NCI-H82 treated with DMSO at 0.1 percent for 48 hours (cell line): ENCODE data around the gene C11orf68.
"Not testable (repeated sequence)": the region's sequence is repeated elsewhere in the genome, so short reads cannot be mapped to it uniquely, and the experiment has no call there.

Experiments used
- DNase-seq: peaks from one replicate; lab custom pipeline; 2025; ENCODE audit not compliant: unreplicated experiment; lab: John Stamatoyannopoulos, UW

Gene C11orf68

DNA sequence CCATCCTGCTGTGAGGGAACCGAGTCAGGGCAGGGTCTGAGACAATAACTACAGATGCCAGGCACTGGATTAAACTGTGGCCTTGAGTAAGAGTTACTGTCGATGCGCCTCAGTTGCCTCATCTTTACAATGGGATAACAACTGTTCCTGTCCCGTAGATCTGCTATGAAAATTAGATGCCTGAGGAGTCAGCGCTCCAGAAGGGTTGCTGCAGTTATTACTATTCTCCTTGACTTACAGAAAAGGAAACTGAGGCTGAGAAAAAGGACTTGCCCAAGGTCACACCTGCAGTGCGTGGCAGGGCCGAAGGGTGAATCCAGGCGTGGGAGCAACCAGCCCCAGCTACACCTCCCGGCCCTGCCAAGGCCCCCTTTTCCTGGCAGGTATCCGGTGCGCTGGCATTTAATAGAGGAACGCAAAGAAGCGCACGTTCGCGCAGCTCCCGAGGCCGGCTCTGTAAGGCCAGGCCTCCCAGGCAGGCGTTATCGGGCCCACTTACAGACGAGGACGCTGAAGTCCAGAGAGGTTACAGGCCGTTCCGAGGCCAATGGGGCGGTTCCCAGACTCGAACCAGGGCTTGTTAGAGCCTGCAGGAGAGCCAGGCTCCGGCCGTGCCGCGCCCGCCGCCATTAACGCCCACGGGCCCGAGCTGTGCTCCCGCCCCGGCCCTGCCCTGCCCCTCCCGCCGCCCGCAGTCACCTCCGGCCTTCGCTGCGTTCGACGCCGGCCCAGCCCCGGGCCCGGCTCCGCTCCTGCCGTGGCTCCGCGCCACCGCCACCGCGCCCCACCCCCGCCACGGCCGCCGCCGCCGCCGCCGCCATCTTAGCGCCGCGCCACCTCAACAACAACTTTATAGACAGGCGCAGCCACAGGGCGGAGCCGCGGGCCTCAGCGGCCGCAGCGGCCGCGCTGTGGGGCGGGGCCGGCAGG lies at the start of gene C11orf68:
Gene C11orf68 (minus strand): TSS at position 852 of the 930 bp plus-strand sequence. CDS start 31 bp downstream, at position 821.
- no peak for DNase-seq

DNA sequence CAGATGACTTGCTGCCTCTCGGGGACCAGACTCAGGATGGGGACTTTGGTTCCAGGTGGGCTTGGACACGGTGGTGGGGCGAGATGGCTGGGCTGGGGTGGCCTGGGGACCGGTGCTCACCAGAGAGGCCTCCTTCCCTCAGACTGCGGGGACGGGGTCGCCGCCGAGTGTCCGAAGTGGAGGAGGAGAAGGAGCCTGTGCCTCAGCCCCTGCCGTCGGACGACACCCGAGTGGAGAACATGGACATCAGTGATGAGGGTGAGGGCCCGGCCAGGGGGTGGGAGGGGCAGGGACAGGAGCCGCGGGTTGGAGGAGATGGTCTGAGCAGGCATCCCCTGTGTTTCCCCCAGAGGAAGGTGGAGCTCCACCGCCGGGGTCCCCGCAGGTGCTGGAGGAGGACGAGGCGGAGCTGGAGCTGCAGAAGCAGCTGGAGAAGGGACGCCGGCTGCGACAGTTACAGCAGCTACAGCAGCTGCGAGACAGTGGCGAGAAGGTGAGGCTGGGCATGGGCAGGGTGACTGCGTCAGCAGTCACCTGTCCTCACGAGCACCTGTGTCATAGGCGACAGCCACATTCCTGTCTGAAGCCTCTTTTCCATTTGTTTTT lies 48.6 kb upstream of the C11orf68 start:
- no peak for DNase-seq

DNA sequence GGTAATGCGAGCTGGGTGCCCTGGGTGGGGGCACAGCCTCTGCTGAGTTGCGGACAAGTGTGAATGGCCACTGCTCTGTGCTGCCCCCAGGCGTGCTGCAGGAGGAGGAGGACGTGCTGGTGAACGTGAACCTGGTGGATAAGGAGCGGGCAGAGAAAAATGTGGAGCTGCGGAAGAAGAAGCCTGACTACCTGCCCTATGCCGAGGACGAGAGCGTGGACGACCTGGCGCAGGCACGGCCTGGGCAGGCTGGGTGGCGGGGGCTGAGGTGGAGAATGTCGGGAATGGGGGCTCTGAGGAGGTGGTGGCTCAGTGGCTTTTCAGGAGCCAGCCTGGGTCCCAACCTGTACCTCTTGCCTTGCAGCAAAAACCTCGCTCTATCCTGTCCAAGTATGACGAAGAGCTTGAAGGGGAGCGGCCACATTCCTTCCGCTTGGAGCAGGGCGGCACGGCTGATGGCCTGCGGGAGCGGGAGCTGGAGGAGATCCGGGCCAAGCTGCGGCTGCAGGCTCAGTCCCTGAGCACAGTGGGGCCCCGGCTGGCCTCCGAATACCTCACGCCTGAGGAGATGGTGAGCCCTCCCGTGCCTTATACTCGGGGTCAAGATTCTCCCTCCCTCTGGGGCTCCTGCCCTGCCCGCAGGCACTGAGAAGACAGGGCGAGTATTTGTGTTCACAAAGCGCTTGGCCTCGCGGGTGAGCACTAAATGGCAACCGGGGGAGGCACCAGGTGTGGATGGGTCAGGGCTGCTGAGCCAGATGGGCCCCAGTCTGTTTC lies 47.3 kb upstream of the C11orf68 start:
- no peak for DNase-seq

DNA sequence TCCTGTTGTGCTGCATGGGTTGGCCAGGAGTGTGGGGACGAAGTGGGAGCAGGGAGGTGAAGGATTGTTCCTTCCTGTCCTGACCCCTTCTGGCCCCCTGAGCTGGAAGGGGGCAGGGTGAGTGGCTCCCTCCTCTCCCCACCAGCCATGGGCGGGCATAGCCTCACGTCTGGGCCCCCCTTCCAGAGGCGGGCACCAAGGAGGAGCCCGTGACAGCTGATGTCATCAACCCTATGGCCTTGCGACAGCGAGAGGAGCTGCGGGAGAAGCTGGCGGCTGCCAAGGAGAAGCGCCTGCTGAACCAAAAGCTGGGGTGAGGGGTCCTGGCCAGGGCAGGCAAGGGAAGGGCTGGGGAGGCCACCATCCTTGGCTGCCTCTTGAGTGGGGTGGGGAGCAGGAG lies 46.0 kb upstream of the C11orf68 start:
- no peak for DNase-seq

DNA sequence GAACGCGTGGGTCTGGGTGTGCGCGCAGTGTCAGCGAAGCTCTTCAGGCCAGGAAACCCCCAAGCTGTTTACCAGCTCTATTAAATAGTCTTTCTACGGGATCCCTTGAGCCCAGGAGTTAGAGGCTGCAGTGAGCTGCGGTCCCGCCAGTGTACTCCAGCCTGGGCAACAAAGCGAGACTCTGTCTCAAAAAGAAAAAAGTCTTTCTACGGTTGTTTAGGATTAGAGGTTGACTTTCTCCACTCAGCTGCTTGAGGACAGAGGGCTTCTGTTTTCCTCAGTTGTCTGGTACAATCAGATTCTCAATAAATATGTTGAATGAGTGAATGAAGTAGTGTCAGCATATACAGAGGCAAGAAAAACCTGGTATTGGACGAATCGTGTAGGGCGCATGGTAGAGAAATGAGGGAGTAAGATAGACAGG lies 43.3 kb upstream of the C11orf68 start:
- DNase-seq = no peak

DNA sequence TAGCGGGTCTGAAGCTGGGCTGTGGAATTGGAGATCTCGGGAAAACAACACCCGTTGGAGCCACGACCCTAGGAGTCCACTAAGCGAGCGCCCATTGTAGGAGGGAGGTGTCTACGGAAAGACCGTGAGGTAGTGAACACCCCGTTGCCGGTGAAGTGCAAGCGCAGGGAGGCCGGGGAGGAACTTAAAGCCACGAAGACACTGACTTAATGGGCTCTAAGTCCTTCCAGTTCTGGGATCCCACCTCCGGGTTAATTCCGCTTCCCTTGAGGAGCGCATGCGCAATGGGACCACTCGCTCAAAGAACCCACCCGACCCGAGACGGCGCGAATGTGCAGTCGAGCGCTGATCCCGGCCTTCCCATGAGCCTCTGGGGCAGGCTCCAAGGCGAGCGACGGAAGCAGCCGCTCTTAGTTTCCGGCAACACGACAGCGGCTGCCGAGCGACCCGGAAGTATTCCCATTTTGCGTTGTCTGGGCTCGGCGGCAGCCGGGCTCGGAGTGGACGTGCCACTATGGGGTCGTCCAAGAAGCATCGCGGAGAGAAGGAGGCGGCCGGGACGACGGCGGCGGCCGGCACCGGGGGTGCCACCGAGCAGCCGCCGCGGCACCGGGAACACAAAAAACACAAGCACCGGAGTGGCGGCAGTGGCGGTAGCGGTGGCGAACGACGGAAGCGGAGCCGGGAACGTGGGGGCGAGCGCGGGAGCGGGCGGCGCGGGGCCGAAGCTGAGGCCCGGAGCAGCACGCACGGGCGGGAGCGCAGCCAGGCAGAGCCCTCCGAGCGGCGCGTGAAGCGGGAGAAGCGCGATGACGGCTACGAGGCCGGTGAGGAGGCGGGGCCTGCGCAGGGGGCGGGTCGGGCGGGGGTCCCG lies 42.6 kb upstream of the C11orf68 start, which contains the start of gene SART1:
Gene SART1 (plus strand): TSS at position 468 of the 874 bp plus-strand sequence. CDS start 47 bp downstream, at position 515.
- peak; percentile 91 for DNase-seq

DNA sequence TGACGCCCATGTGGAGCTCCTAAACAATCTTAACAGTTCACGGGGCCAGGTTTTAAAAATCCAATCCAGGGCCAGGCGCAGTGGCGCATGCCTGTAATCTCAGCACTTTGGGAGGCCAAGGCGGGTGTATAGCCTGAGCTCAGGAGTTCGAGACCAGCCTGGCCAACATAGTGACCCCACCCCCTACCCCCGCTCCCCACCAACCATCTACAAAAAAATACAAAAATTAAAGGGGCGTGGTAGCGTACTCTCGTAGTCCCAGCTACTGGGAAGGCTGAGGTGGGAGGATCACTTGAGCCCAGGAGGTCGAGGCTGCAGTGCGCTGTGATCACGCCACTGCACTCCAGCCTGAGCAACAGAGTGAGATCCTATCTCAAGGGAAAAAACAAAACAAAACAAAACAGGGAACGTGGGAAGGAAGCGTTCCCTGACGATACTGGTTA lies 42.0 kb upstream of the C11orf68 start:
- no peak for DNase-seq

DNA sequence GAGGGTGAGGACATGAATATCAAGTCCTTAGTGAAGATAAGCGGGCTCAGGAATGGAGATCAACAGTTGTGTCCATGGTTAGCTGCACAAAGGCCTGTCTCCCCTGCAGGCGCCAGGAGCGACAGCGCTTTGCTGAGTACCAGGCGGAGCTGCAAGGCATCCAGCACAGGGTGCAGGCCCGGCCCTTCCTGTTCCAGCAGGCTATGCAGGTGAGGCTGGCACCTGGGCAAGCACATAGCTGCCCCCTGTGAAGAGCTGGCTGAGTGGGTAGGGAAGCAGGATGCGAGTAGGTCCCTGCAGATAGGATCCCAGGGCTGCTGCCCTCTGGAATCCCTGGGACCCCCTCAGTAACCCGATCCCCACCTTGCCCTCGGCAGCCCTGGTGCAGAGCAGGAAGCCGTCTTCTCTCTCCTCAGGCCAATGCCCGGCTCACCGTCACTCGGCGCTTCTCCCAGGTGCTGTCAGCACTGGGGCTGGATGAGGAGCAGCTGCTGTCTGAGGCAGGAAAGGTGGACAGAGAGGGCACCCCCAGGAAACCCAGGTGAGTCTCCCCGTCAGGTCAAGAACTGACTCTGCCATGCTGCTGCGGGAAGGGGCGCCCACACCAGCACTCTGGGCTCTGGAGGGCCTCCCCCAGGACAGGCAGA lies 40.0 kb upstream of the C11orf68 start:
- no peak for DNase-seq

DNA sequence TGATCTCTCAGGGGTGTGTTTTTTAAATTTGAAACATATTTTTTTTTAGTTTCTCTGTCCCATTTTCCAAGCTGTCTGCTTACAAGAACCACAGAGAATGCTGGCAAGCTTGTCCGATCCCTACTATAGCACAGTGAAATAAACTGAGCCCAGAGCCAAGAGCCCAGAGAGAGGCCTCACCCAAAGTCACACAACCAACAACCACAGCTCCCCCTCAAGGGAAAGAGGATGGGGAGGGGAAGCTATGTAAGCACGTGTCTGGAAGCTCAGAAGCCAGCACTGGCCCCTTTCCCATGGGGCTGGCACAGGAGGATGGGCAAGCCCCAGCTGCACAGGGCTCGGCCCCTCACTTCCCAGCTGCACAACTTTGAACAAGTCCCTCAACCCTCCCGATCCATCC lies 39.4 kb upstream of the C11orf68 start:
- no peak for DNase-seq

DNA sequence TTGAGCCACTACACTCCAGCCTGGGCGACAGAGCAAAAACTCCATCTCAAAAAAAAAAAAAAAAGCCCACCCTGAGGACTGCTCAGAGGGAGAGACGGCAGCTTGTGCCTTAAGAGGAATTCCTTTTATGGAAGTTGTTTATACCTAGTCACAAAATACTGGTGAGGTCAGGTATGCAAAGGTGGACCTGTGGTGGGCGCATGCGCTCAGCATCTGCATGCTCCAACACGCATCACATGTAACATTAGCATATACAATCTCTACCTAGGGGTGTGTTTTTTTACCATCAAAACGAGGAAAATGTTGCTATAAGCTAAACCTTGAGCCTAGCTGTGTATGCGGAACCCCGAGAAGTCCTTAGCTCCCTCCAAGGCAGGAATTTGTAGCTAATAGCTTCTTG lies 35.9 kb upstream of the C11orf68 start:
- no peak for DNase-seq

DNA sequence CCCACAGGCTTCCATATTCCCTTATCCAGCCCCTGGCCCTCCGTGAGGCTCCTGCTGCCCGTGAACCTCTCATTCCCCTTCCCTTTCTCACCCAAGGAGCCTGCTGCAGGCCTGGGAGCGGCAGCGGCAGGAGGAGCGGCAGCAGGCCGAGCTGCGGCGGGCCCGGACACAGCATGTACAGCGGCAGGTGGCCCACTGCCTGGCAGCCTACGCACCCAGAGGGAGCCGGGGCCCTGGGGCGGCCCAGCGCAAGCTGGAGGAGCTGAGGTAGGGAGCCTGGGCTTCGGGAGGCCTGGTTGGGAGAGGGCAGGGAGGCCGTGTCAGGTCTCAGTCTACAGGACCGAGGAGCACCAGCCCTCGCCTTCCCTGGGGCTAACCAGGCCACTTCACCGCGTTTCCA lies 34.6 kb upstream of the C11orf68 start:
- DNase-seq = no peak

DNA sequence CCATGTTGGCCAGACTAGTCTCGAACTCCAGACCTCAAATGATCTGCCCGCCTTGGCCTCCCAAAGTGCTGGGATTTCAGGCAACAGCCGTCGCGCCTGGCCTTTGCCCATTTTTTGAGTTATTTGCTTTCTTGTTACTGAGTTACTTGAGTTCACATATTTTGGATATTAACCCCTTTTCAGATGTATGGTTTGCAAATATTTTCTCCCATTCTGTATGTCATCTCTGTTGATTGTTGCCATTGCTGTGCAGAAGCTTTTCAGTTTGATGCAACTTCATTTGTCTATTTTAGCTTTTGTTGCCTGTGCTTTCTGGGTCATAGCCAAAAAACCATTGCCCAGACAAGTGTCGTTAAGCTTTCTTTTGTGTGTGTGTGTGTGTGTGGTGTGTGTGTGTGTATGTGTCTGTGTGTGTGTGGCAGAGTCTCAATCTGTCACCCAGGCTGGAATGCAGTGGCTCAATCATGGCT lies 33.2 kb upstream of the C11orf68 start:
- DNase-seq = no peak

DNA sequence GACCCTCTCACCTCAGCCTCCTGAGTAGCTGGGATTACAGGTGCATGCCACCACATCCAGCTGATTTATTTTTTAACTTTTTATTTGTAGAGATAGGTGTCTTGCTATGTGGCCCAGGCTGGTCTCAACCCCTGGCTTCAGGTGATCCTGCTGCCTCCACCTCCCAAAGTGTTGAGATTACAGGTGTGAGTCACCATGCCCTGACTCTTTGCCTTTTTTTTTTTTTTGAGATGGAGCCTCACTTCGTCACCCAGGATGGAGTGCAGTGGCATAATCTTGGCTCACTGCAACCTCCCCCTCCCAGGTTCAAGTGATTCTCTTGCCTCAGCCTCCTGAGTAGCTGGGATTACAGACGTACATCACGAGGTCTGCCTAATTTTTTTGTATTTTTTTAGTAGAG lies 32.8 kb upstream of the C11orf68 start:
- DNase-seq = not testable (repeated sequence)

DNA sequence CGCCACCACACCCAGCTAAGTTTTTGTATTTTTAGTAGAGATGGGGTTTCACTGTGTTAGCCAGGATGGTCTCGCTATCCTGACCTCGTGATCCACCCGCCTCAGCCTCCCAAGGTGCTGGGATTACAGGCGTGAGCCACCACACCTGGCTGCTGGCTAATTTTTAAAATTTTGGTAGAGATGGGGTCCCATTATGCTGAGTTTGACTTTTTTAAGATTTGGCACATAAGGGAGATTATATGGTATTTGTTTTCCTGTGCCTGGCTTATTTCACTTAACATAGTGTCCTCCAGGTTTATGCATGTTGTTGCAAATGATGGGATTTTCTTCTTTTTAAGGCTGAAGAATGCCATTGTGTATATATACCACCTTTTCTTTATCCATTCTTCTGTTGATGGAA lies 31.8 kb upstream of the C11orf68 start:
- DNase-seq = not testable (repeated sequence)

DNA sequence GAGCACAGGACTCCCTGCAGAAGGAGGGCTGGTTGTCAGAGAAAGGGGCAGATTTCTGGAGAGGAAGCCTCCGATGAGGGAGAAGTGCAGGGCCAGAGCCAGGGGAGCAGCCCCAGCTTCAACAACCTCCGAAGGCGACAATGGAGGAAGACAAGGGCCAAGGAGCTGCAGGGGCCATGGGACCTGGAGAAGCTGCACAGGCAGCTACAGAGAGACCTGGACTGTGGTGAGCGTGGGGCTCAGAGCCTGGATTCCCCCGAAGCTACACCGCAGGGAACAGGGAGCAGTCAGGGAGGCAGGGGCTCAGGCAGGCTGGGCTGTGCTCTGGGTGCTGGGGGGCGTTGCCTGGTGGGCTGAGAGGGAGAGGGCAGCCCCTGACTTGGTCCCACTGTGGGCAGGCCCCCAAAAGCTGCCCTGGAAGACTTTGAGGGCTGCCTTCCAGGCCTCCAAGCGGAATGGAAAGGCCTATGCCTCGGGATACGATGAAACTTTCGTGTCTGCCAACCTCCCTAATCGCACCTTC lies 28.8 kb upstream of the C11orf68 start:
- no peak for DNase-seq

DNA sequence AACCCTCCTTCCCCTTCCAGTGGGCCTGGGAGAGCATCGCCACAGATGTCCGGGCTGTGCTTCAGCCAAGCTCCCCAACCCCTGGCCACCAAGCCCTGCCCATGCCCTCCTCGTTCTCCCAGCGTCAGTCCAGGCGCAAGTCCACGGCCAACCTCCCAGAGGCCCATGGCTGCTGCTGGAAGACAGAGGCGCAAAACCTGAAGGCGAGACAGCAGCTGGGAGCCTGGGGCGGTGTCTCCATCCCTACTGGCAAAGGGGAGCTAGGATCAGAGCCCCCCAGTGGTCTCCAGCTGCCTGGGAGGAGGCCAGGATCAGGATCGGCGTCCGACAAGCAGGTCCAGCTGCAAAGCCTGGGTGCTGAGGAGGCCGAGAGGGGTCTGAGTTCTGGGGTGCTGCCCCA lies 28.3 kb upstream of the C11orf68 start:
- DNase-seq = no peak

DNA sequence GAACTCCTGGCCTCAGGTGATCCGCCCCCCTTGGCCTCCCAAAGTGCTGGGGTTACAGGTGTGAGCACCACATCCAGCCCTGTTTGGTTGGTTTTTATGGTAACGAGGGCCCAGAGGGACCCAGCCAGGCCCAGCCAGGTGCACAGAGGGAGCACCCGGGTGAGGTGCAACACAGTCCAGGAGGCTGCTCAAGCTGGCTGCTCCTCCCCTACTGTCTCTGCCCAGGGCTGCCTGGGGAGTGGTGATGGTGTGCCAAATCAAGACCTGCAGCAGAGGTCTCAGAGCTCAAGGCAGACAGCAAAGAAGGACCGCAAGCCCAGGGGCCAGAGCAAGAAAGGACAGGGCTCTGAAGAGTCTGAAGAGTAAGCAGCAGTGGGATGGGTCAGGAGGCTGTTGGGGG lies 27.8 kb upstream of the C11orf68 start:
- no peak for DNase-seq

DNA sequence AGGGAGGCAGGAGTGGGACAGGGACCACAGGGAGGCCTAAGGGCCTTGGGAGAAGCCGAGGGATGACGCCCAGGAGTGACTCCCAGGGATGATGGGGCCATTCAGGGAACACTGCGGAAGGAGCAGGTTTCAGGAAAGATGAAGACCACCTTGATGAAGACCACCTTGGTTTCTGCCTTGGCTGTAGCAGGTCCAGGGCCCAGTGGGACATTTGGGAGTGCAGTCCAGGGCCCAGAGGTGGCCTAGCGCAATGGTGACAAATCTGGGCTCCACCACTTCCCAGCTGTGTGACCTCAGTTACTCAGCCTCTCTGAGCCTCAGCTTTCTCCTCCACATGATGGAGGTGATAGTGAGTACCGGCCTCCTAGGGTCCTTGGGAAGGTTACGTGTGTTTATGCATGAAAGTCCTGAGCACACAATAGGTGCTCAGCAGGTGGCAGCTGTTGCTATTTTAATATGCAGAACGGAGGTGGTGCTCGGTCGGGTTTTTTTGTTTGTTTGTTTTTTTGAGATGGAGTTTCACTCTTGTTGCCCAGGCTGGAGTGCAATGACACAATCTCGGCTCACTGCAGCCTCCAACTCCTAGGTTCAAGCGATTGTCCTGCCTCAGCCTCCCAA lies 27.2 kb upstream of the C11orf68 start:
- DNase-seq = no peak

DNA sequence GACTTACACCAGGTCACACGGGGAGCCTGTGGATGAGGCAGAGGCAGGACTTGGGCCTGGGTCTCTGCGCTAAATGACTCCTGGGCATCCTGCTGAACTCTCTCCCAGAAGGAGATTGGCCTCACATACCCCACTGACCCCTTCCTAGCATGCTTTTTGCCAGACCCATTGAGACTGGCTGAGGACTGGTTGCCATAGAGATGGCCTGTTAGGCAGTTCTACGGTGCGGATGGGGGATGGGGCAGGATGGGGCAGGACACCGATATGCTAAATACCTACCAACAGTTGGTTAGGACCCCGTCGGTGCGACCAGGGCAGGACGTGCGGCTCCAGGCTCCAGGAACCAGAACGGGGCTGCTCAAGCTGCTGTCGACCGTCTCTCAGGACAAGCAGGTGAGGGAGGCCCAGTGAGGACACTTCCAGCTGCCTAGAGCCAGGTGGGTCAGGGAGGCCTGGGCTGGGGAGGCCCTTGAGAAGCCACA lies 26.6 kb upstream of the C11orf68 start, which contains the start of gene TSGA10IP:
Gene TSGA10IP (plus strand): TSS at position 51 of the 482 bp plus-strand sequence. CDS start 196 bp downstream, at position 247.
- DNase-seq = no peak
